T-helper 2 cell (primary cell): Measurements from ENCODE around the gene MIPOL1.
A peak's percentile ranks its signal among the peaks of the same experiment; 100 is the strongest.
"Not testable (repeated sequence)": the region's sequence is repeated elsewhere in the genome, so short reads cannot be mapped to it uniquely, and the experiment has no call there.

Experiments
- DNase-seq, 5 experiments: peaks; one replicate each; pipeline versions ENCODE4 v3.0.0 to v3.0.0-alpha.2; 2012 to 2022

Gene MIPOL1

DNA sequence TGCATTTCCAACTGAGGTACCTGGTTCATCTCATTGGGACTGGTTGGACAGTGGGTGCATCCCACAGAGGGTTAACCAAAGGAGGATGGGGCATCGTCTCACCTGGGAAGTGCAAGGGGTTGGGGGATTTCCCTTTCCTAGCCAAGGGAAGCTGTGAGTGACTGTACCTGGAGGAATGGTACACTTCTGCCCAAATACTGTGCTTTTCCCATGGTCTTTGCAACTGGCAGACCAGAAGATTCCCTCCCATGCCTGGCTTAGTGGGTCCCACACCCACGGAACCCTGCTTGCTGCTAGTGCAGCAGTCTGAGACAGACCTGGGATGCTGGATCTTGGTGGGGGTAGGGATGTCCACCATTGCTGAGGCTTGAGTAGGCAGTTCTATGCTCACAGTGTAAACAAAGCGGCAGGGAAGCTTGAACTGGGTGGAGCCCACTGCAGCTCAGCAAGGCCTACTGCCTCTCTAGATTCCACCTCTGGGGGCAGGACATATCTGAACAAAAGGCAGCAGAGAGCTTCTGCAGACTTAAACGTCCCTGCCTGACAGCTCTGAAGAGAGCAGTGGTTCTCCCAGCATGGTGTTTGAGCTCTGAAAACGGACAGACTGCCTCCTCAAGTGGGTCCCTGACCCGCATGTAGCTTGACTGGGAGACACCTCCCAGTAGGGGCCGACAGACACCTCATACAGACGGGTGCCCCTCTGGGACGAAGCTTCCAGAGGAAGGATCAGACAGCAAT is 9.7 kb upstream of the MIPOL1 start:
- DNase-seq = not testable (repeated sequence)

DNA sequence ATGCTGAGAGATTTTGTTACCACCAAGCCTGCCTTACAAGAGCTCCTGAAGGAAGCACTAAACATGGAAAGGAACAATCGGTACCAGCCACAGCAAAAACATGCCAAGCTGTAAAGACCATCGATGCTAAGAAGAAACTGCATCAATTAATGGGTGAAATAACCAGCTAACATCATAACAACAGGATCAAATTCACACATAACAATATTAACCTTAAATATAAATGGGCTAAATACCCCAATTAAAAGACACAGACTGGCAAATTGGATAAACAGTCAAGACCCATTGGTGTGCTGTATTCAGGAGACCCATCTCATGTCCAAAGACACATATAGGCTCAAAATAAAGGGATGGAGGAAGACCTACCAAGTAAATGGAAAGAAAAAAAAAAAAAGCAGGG is 8.0 kb upstream of the MIPOL1 start:
- not testable (repeated sequence) for DNase-seq

DNA sequence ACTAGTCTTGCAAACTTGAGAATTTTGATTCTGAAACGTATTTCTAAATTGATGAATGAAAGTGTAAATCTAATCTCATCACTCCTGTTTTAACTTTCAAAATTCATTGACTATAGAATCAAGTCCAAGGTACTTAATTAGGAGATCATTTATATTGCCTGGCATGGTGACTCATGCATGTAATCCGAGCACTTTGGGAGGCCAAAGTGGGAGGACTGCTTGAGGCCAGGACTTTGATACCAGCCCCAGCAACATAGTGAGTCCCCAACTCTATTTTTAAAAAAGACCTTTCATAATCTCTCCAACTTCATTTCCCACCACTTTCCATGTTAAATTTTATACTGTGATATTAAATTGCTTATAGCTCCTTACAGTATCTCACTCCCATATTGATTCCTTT is 3.0 kb upstream of the MIPOL1 start:
- no peak for DNase-seq

DNA sequence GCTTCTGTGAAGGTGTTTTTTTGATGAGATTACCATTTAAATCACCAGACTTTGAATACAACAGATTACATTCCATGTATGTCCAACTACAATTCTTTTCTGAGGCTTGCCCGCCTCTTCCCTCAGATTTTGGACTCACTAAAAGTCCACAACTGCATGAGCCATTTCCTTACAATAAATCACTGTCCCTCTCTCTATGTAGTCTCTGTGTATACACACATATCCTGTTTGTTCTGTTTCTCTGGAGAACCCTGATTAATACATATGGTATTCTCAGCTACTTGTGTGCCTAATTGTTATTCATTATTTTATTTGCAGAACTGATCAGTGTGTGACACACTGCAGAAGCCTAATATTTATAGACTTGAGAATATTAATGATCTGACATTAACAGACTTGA is 2.4 kb upstream of the MIPOL1 start:
- no peak for DNase-seq

DNA sequence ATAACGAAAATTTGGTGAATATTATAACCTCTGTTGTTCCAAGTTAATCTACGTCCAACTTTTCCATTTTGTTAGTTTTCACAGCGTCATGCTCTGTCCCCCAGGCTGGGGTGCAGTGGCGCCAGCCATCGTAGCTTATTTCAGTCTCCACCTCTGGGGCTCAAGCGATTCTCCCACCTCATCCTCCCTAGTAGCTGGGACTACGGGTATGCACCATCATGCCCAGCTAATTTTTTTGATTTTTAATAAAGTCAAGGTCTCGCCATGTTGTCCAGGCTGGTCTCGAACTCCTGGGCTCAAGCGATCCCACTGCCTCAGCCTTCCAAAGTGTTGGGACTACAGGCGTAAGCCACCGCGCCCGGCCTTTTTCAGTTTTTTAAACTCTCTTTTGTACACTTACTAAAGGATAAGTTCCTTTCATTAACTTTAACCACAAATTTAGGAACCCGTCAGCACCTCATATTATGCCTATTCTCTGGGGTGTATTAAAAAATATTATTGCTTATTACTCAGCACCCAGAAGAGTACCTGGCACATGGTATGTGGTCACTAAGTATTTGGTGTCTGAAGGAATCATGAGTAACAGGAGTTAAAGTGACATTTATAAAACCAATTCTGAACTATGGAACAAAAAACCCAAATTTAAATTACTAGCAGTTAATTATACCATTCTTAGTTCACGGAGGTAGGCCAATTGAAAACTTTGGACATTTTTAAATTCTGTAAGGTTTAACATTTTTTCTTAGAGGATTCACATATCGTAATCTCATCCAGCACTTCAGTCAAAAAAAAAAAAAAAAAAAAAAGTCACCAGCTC is 925 bp upstream of the MIPOL1 start:
- DNase-seq = no peak

DNA sequence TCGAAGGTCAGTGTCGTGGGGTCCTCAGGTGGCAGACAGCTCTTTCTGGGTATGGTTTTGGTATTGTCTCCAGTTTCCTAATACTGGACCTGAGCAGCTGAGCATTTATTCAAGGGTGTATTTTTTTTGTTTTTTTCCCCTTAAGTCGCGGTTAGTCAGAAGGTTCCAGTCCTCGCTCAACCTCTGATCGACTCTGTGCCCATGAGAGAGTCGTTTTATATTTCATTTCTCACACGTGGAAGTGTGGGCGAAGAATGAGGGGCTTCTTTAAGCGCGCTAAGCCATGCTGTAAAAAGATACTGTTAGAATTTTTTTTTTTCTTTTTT is 499 bp downstream of the MIPOL1 start:
- DNase-seq = no peak

DNA sequence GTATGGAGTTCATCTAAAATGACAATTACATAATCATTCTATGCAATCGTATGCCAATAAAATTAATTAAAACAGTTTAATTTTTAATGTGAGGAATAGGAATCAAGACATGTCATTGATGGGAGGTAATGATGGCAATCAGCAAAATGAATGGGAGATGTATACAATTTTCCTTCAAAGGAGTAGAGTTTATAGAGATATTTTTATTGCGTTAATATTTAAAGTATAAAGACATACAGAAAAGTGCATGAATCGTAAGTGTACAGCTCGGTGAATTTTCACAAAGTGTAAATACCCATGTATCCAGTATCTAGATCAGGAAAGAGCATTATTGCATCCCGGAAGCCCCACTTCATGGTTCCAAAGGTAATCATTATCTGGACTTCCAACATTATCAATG is 1.2 kb downstream of the MIPOL1 start:
- no peak for DNase-seq

DNA sequence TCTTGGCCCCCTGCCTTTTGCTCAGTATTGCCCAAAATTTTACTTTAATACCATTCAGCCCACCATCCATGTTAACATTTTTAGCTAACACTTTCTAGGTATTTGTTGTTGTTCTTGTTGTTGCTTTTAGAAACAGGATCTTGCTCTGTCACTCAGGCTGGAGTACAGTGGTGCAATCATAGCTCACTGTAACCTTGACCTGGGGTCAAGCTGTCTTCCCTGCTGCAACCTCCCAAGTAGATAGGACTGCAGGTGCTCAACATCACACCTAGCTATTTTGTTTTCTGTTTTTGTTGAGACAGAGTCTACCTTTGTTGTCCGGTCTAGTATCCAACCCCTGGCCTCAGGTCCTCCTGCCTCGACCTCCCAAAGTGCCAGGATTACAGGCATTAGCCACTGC is 4.0 kb downstream of the MIPOL1 start:
- no peak for DNase-seq

DNA sequence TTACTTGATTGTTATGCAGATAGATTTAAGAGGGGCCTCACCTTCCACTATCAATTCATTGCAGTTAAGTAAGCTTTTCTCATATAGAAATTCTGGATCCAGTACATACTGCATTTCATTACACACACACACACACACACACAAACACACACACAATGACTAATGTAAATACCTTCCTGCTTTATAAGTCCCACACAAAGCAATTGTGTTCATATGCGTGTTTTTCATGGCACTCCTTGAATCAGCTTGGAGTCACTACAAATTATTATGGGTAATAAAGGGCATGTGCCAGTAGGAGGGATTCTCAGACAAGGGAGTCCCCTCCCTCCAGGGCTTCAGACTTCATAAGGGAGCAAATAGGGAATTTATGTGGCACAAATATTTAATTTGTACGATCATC is 4.5 kb downstream of the MIPOL1 start:
- no peak for DNase-seq

DNA sequence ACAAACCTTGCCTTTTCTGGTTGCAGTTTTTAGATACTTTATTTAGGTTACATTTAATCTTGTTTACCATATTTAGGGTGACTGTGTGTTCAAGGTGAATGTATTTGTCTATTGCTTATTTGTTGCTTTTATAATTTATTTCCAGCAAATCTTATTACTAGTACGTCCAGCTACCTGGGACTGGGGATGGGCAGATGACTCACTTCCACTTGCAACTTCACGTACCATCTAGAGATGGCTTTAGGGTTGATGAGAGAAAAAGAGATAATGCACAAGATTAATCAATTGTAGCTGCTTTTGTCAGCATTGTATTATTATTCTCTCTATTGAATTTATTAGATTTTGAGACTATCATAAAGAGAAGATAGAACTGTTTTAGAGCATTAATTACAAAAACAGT is 5.1 kb downstream of the MIPOL1 start:
- no peak for DNase-seq

DNA sequence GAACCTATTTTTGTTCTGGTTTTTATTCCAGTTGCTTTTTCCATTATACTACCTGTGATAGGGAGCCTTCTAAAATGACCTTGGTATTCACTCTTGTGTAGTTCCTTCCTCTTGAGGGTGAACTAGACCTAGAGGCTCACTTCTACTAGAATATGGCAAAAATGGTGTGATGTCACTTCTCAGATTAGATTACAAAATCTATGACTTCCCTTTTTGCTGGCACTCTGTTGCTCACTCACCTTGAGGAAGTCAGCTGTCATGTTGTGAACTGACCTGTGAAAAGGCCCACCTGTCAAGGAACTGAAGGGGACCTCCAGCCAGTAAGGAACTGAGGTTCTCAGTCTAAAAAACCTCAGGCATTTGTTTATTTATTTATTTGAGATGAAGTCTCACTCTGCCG is 5.7 kb downstream of the MIPOL1 start:
- DNase-seq = no peak

DNA sequence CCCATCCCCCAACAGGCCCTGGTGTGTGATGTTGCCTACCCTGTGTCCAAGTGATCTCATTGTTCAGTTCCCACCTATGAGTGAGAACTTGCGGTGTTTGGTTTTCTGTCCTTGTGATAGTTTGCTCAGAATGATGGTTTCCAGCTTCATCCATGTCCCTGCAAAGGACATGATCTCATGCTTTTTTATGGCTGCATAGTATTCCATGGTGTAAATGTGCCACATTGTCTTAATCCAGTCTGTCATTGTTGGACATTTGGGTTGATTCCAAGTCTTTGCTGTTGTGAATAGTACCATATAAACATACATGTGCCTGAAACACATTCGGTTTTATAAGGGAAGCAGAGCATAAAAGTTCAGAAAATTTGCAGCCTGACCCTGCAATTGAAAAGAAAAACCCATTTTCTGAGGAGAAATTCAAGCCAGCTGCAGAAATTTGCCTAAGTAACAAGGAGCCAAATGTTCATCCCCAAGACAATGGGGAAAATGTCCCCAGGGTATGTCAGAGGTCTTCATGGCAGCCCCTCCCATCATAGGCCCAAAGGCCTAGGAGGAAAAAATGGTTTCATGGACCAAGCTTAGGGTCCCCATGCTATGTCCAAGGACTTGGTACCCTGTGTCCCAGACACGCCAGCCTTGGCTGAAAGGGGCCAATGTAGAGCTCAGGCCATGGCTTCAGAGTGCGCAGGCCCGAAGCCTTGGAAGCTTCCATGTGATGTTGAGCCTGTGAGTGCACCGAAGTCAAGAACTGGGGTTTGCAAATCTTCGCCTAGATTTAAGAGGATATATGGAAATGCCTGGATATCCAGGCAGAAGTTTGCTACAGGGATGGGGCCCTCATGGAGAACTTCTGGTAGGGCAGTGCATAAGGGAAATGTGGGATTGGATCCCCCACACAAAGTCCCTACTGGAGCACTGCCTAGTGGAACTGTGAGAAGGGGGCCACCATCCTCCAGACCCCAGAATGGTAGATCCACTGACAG is 8.2 kb downstream of the MIPOL1 start:
- not testable (repeated sequence) for DNase-seq

DNA sequence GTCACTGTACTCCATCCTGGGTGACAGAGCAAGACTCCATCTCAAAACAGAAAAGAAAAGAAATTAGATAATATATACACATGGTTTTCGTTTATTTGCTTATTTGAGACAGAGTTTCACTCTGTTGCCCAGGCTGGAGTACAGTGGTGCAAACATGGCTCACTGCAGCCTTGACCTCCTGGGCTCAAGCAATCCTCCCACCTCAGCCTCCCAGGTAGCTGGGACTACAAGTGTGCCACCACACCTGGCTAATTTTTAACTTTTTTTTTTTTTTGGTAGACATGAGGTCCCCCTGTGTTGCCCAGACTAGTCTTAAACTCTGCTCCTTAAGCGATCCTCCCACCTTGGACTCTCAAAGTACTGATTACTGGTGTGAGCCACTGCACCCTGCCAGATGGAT is 11.9 kb downstream of the MIPOL1 start:
- DNase-seq = not testable (repeated sequence)

DNA sequence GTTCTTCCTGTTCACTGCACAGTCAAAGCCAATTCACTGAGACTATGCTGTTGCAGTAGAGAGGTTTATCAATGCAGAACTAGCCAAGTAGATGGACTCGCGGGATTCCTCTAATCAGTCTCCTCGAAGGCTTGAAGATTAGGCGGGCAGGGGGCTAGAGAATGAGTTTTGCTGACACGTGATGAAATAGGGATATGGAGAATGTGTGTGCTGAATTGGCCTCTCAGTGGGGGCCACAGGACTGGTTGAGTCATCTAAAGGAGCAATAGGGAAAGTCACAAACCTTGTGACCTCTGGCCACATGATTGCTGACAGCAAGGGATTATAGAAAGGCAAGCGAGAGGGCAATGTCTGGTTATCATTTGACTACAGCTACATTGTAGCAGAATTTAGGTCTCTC is 12.7 kb downstream of the MIPOL1 start:
- no peak for DNase-seq

DNA sequence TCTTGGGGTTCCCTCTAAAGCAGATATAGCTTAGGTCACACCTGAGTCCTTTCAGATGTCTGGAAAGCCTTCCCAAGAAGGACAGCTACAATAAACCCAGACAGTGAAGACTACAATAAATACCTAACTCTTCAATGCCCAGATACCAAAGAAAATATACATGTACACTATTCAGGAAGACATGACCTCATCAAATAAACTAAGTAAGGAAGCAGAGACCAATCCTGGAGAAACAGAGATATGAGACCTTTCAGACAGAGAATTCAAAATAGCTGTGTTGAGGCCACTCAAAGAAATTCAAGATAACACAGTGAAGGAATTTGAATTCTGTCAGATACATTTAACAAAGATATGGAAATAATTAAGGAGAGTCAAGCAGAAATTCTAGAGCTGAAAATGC is 15.3 kb downstream of the MIPOL1 start:
- no peak for DNase-seq

DNA sequence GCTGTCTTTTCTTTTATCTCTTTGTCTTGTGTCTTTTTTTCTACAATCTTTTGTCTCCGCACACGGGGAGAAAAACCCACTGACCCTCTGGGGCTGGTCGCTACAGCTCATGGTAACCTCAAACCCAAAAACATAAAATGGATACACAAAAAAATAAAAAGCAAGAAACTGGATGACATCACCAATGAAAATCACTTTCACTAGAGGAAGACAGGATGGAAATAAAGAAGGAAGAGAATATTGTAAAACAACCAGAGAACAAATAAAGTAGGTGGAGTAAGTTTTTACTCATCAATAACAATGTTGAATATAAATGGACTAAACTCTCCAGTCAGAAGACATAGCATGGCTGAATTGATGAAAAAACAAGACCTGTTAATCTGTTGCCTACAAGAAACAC is 17.6 kb downstream of the MIPOL1 start:
- DNase-seq = no peak

DNA sequence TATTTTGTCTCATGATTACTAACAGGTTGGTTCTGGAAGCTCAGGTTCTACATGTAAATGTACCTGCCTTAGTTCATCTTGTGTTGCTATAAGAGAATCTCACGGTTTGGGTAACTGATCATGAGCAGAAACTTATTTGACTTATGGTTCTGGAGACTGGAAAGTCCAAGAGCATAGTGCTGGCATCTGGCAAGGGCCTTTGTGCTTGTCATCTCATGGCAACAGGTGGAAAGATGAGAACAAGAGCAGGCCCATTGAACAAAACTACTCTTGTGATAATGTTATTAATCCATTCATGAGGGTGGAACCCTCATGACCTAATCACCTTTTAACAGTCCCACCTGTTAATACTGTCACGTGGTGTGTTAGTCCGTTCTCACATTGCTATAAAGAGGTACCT is 23.3 kb downstream of the MIPOL1 start:
- DNase-seq = no peak

DNA sequence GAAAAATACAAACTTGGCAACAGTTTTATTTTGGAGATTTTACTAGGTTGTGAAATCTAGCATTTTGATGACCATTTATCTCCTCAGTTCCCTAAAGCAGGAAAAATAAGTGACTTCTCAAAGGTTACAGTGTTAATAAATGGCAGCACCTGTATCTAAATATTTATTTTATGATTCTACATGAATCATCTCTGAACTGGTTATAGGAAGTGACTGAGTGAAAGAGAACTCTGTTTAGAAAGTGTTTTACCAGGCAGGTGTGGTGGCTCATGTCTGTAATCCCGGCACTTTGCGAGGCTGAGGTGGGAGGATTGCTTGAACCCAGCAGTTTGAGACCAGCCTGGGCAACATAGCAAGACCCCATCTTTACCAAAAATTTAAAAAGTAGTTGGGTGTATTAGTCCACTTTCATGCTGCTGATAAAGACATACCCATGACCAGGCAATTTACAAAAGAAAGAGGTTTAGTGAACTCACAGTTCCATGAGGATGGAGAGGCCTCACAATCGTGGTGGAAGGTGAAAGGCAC is 26.3 kb downstream of the MIPOL1 start:
- no peak for DNase-seq

DNA sequence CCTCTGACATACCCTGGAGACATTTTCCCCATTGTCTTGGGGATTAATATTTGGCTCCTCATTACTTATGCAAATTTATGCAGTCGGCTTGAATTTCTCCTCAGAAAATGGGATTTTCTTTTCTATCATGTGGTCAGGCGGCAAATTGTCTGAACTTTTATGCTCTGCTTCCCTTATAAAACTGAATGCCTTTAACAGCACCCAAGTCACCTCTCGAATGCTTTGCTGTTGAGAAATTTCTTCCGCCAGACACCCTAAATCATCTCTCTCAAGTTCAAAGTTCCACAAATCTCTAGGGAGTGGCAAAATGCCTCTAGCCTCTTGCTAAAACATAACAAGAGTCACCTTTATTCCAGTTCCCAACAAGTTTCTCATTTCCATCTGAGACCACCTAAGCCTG is 27.9 kb downstream of the MIPOL1 start:
- not testable (repeated sequence) for DNase-seq

DNA sequence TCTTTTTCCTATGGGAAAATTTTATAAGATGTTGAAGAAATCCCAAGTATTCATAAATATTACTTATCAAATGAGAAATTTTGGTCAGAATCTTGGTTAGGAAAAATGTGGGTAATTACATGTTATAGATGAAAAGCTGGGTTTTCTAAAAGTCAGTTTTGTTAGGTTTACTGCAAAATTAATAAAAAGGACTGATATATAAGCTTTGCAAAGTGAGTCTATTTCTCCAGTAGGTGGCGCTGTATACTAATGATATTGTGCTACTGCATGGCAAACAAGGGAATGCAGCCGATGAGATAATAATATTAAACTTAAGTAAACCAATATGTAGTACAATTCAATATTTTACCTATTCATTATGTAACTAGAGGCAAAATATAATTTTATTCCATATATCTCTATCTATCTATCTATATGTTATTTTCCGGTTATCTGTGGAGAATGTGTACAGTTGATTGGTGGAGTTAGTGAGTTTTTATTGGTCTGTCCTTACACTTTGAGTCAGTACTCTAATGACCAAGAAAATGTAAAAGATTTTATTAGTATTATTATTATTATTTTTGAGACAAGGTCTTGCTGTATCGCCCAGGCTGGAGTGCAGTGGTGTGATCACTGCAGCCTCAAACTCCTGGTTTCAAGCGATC is 32.9 kb downstream of the MIPOL1 start:
- peak in 1 of 5 experiments; percentile 48 for DNase-seq

DNA sequence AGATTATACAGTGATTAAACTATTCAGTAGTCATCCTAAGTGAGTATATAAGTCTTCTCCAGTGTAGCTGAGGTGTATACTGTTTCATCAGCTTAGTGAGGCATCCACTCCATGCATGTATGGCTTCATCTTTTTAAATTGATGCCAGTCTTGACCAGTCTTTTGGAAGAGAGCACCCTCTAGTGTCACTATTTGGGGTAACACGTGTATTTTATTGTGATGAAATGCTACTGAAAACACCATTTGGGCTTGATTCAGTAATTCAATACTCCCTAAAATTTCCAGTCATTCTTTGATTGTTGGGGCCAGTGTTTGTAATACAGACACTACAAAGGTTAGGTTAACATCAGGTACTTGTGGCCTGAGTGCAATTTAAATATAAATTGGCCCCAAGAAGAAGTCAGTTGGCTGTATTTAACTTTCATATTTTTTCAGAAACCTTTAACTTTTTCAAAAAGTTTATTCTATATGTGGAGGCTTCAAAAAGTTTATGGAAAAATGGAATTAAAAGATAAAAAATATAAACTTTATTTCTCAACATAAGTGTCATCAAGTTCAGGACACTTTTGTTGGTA is 35.3 kb downstream of the MIPOL1 start:
- peak in 1 of 5 experiments; percentile 5 for DNase-seq

DNA sequence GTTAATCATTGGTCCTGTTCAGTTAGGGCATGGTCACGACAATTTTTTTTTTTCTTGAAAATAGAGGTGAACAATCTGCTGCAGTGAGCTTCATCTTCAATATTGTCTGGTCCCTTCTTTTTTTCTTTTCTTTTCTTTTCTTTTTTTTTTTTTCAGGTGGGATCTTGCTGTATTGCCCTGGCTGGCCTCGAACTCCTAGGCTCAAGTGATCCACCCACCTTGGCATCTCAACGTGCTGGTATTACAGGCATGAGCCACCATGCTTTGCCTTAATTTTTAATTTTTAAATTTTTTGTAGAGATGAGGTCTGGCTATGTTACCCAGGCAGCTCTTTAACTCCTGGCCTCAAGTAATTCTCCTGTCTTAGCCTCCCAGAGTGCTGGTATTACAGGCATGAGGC is 36.5 kb downstream of the MIPOL1 start:
- DNase-seq = no peak
